ENCODE measurements around the gene POPDC2.

GRCh38 chr3:119657887-119658702, 2.3 kb downstream of the POPDC2 start:
- no peak for TF ChIP-seq EZH2 (IDR thresholded peaks at IDR 0.05; ENCODE audit: borderline replicate concordance, low read length)
- TF ChIP-seq, protein P1, sequence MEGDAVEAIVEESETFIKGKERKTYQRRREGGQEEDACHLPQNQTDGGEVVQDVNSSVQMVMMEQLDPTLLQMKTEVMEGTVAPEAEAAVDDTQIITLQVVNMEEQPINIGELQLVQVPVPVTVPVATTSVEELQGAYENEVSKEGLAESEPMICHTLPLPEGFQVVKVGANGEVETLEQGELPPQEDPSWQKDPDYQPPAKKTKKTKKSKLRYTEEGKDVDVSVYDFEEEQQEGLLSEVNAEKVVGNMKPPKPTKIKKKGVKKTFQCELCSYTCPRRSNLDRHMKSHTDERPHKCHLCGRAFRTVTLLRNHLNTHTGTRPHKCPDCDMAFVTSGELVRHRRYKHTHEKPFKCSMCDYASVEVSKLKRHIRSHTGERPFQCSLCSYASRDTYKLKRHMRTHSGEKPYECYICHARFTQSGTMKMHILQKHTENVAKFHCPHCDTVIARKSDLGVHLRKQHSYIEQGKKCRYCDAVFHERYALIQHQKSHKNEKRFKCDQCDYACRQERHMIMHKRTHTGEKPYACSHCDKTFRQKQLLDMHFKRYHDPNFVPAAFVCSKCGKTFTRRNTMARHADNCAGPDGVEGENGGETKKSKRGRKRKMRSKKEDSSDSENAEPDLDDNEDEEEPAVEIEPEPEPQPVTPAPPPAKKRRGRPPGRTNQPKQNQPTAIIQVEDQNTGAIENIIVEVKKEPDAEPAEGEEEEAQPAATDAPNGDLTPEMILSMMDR (conservative IDR thresholded peaks at IDR 0.05 in 1 of 2, IDR thresholded peaks at IDR 0.05 in 1 of 2; ENCODE audit: extremely low read depth in 1 of 2, insufficient read depth in 1 of 2, low read depth in 1 of 2, low read length in 2 of 2): no peak
